Forelimb muscle (tissue), 1 donor: Measurements from ENCODE around the gene RPL39L. TPM values are rescaled to one million over a fixed set of nuclear protein-coding genes. Genes with fewer than 3 reads are reported as not detected.

Experiments
- polyA plus RNA-seq: library from polyadenylated mRNA; unstranded; fragments of 120-200 nt; gene quantifications from one replicate; pipeline ENCODE4 v1.2.1, GENCODE V29; 2013; ENCODE audit not compliant: insufficient read length

The RPL39L gene
- polyA plus RNA-seq, 1 donor: 8.9 TPM

Other genes with a start within 250 kb of the RPL39L start
- gene ST6GAL1, start 209.0 kb downstream of the RPL39L start, polyA plus RNA-seq: 11.9 TPM
- not detected for gene RTP1, start 58.0 kb upstream of the RPL39L start, polyA plus RNA-seq
- 9.6 TPM for gene MASP1, start 152.2 kb upstream of the RPL39L start, polyA plus RNA-seq
- gene RTP4, start 228.9 kb upstream of the RPL39L start, polyA plus RNA-seq: 0.11 TPM